Transverse colon (tissue), 4 donors: Measurements from ENCODE around the gene SMCO4. TPM values are rescaled to one million over a fixed set of nuclear protein-coding genes. Genes with fewer than 3 reads are reported as not detected.

Experiments
- DNase-seq: peaks from one replicate; pipeline ENCODE4 v3.0.0-alpha.2; 2019
- H3K27ac ChIP-seq, 4 donors: fragments of 200-600 bp; sonication (generic); 2 replicates each; pipeline ENCODE4 v1.5.1; 2016 to 2018; ENCODE audit warnings: inconsistent platforms in 4 of 4
- H3K27me3 ChIP-seq: fragments of 200-600 bp; sonication (generic); 2 replicates; pipeline ENCODE4 v1.5.1; 2017; ENCODE audit warnings: inconsistent platforms
- H3K36me3 ChIP-seq, 4 donors: fragments of 200-600 bp; sonication (generic); 2 replicates each; pipeline ENCODE4 v1.5.1; 2017 to 2019; ENCODE audit warnings: inconsistent platforms in 4 of 4
- H3K4me1 ChIP-seq, 4 donors: fragments of 200-600 bp; sonication (generic); 2 replicates each; pipeline ENCODE4 v1.5.1; 2017 to 2020; ENCODE audit warnings: inconsistent platforms in 4 of 4
- H3K4me3 ChIP-seq, 4 donors: fragments of 200-600 bp; sonication (generic); 1 replicate in 1 of 4; 2 replicates in 3 of 4; pipeline versions ENCODE4 v1.5.1 to v1.6.1; 2017 to 2019; ENCODE audit warnings: inconsistent platforms in 4 of 4
- H3K9me3 ChIP-seq, 2 donors: fragments of 200-600 bp; sonication (generic); 2 replicates each; pipeline ENCODE4 v1.5.1; 2017 to 2019; ENCODE audit warnings: inconsistent platforms in 2 of 2
- EP300 ChIP-seq: sonication (generic); formaldehyde crosslinking; IDR thresholded peaks from one replicate; pipeline ENCODE4 v1.6.1; 2017; ENCODE audit warnings: antibody characterized with exemption, low read depth
- POLR2A ChIP-seq: fragments of 450-650 bp; IDR thresholded peaks from one replicate; pipeline ENCODE4 v1.6.1; 2016; ENCODE audit warnings: antibody characterized with exemption, mild to moderate bottlenecking, moderate library complexity
- POLR2AphosphoS5 ChIP-seq, 3 donors: sonication (generic); formaldehyde crosslinking; IDR thresholded peaks; one replicate each; pipeline ENCODE4 v1.6.1; 2016; ENCODE audit warnings: antibody characterized with exemption in 3 of 3
- WGBS, 2 donors: methylation state at CpG; one replicate each; pipeline ENCODE4 v1.1.5; 2018; ENCODE audit warnings: low coverage in 1 of 2; 5-methylcytosine and 5-hydroxymethylcytosine counted together
- in situ Hi-C, 4 donors: fragments of 200-750 bp; cut with MboI; loops; one replicate each; pipeline versions ENCODE4 v1.15.0 to v1.15.1; 2017; ENCODE audit warnings: low sequenced_read_pairs in 3 of 4, low pct_ligation_motif_present in 1 of 4, low pct_unique_long_range_greater_than_20kb in 1 of 4
- intact Hi-C: fragments of 100-400 bp; cut with DNase I; formaldehyde crosslinking; loops from one replicate; pipeline ENCODE4 v1.15.1; 2023; ENCODE audit warnings: low total_unique reads
- total RNA-seq, 4 donors: library from RNA; depleted of rRNA; stranded (reverse); fragments of >200 nt; gene quantifications; one replicate each; pipeline ENCODE4 v1.1.0, GENCODE V29; 2016
- TF ChIP-seq, protein P1 (sequence below), 5 experiments: fragments of 200-600 bp in 3 of 5; fragments of 450-650 bp in 2 of 5; sonication (generic) in 3 of 5; IDR thresholded peaks; 1 replicate in 2 of 5; 2 replicates in 3 of 5; pipeline ENCODE4 v1.5.1; 2016 to 2017; ENCODE audit warnings: antibody characterized with exemption in 5 of 5, inconsistent platforms in 3 of 5, mild to moderate bottlenecking in 2 of 5, moderate library complexity in 1 of 5

SMCO4 gene
- total RNA-seq, 4 donors from 2014 or later = 33.3 to 80.4 (median 37.0) TPM; not detected in 1

- H3K4me3 ChIP-seq = no peak overlapping the region
- peaks cover 7 to 30% (median 13%) of the 10 kb centered on the region in 4 donors for H3K4me1 ChIP-seq
- peak overlapping the region in 1 of 4 donors; percentile 1 for H3K27ac ChIP-seq
- intact Hi-C loops = no loop called here
- no peaks in the 10 kb centered on the region for H3K9me3 ChIP-seq
- H3K36me3 ChIP-seq = no peaks in the 10 kb centered on the region
- H3K27me3 ChIP-seq = no peaks in the 10 kb centered on the region
- in situ Hi-C loops = no loop called here
- TF ChIP-seq POLR2A = no peak
- TF ChIP-seq, protein P1, sequence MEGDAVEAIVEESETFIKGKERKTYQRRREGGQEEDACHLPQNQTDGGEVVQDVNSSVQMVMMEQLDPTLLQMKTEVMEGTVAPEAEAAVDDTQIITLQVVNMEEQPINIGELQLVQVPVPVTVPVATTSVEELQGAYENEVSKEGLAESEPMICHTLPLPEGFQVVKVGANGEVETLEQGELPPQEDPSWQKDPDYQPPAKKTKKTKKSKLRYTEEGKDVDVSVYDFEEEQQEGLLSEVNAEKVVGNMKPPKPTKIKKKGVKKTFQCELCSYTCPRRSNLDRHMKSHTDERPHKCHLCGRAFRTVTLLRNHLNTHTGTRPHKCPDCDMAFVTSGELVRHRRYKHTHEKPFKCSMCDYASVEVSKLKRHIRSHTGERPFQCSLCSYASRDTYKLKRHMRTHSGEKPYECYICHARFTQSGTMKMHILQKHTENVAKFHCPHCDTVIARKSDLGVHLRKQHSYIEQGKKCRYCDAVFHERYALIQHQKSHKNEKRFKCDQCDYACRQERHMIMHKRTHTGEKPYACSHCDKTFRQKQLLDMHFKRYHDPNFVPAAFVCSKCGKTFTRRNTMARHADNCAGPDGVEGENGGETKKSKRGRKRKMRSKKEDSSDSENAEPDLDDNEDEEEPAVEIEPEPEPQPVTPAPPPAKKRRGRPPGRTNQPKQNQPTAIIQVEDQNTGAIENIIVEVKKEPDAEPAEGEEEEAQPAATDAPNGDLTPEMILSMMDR (IDR thresholded peaks at IDR 0.05) = no peak
- TF ChIP-seq EP300 = no peak
- no peak for TF ChIP-seq POLR2AphosphoS5 (IDR thresholded peaks at IDR 0.05)
- 50 to 60% methylated on average over 2 to 7 of the region's 7 CpGs for WGBS, 2 donors
- peak; percentile 39 for DNase-seq
Observed at GRCh38 chr11:93567401-93567895, 24.3 kb upstream of the SMCO4 start.

DNA sequence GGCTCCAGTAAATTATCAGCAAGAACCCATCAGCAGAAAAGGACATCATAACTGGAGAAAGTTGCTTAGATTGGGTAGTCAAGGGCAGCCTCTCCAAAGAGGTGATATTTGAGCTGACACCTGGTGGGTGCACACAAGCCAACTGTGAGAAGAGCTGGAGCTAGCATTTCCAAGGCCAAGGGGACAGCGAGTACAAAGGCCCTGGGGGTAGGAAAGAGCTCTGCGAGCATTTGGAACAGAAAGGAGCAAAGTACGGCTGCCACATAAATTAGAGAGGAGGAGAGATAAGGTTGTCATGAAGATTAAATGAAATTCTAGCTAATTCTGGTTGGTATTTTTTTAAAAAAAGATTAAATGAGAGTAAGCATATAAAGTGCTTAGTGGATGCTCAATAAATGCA lies 21.7 kb upstream of the SMCO4 start:
- Histone ChIP-seq H3K4me3 (no peak overlapping the region), H3K27me3 (no peaks in the 10 kb centered on the region), H3K4me1 (peaks cover 7 to 18% (median 11%) of the 10 kb centered on the region in 4 donors), H3K36me3 (no peaks in the 10 kb centered on the region), H3K9me3 (no peaks in the 10 kb centered on the region), H3K27ac (no peak overlapping the region)
- intact Hi-C loops (no loop called here), in situ Hi-C loops (no loop called here)
- 57 to 62% methylated on average over 2 to 3 of the region's 3 CpGs for WGBS, 2 donors
- TF ChIP-seq, protein P1 (IDR thresholded peaks at IDR 0.05) = no peak
- TF ChIP-seq EP300 (no peak), POLR2AphosphoS5 (IDR thresholded peaks at IDR 0.05) (no peak), POLR2A (no peak)
- no peak for DNase-seq

- TF ChIP-seq EP300 (no peak), POLR2AphosphoS5 (IDR thresholded peaks at IDR 0.05) (no peak)
- Histone ChIP-seq H3K36me3 (no peaks in the 10 kb centered on the region), H3K9me3 (no peaks in the 10 kb centered on the region), H3K4me3 (no peak overlapping the region), H3K4me1 (peaks cover 7 to 13% (median 11%) of the 10 kb centered on the region in 4 donors), H3K27me3 (no peaks in the 10 kb centered on the region), H3K27ac (no peak overlapping the region)
- no peak for DNase-seq
- intact Hi-C loops = no loop called here
- in situ Hi-C loops = no loop called here
Observed at GRCh38 chr11:93563857-93564256, 20.7 kb upstream of the SMCO4 start.

GRCh38 chr11:93560199-93560932 lies 17.2 kb upstream of the SMCO4 start:
- no peak for DNase-seq
- TF ChIP-seq EP300 (no peak), POLR2A (no peak), POLR2AphosphoS5 (IDR thresholded peaks at IDR 0.05) (no peak)
- TF ChIP-seq, protein P1 (IDR thresholded peaks at IDR 0.05) = no peak
- no peak overlapping the region for H3K4me3 ChIP-seq
- in situ Hi-C loops (no loop called here), intact Hi-C loops (no loop called here)
- H3K36me3 ChIP-seq = no peaks in the 10 kb centered on the region
- no peaks in the 10 kb centered on the region for H3K9me3 ChIP-seq
- no peak overlapping the region for H3K27ac ChIP-seq
- 31 to 50% methylated on average over 3 of the region's 3 CpGs for WGBS, 2 donors
- no peaks in the 10 kb centered on the region for H3K27me3 ChIP-seq
- no peaks in the 10 kb centered on the region for H3K4me1 ChIP-seq
